ENCODE data around the gene SPRTN.

DNA sequence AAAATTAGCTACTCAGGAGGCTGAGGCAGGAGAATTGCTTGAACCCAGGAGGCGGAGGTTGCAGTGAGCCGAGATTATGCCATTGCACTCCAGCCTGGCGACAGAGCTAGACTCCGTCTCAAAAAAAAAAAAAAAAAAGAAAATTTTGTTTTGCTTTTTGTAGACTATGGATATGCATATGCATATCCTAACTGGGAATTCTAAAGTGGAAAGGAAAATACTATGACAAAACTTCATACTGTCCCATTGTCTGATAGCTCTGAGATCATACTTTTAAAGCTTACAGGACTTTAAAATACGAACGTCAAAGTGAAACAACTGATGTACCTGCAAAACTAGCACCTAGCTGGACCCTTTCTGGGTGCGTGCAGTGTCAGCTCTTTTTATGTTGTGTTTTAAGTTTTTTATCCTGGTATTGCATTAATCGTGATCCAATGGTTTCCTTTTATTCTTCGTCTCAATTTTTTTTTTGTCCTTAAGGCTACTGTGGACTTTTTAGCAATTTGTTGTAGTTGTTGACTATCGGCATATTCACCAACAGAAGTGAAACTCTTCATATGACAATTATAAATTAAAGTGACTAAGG lies 19.2 kb downstream of the SPRTN start:
- TF ChIP-seq POLR2AphosphoS5 (IDR thresholded peaks at IDR 0.05) = no peak
- TF ChIP-seq, protein P1, sequence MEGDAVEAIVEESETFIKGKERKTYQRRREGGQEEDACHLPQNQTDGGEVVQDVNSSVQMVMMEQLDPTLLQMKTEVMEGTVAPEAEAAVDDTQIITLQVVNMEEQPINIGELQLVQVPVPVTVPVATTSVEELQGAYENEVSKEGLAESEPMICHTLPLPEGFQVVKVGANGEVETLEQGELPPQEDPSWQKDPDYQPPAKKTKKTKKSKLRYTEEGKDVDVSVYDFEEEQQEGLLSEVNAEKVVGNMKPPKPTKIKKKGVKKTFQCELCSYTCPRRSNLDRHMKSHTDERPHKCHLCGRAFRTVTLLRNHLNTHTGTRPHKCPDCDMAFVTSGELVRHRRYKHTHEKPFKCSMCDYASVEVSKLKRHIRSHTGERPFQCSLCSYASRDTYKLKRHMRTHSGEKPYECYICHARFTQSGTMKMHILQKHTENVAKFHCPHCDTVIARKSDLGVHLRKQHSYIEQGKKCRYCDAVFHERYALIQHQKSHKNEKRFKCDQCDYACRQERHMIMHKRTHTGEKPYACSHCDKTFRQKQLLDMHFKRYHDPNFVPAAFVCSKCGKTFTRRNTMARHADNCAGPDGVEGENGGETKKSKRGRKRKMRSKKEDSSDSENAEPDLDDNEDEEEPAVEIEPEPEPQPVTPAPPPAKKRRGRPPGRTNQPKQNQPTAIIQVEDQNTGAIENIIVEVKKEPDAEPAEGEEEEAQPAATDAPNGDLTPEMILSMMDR (IDR thresholded peaks at IDR 0.05) = no peak

Data from breast epithelium (tissue), 3 donors.